ENCODE measurements around the gene PROB1. TPM values are rescaled to one million over a fixed set of nuclear protein-coding genes. Genes with fewer than 3 reads are reported as not detected.

Gene PROB1
- total and polyA plus RNA-seq, 2 of the 8 experiments (the other 6 are each of a cell fraction or from before 2014, with no cell fraction given): 0.89 to 3.1 TPM

- no peak for TF ChIP-seq KDM4A (IDR thresholded peaks at IDR 0.05; ENCODE audit: low read depth, low read length, severe bottlenecking)
Observed at GRCh38 chr5:139378101-139378825, 16.6 kb downstream of the PROB1 start (continued).
